K562 (cell line): ENCODE data around the gene DLX2. TPM values are rescaled to one million over a fixed set of nuclear protein-coding genes. Genes with fewer than 3 reads are reported as not detected.
A peak's percentile ranks its signal among the peaks of the same experiment; 100 is the strongest.

Experiments
- ATF7 ChIP-seq: fragments of 450-650 bp; IDR thresholded peaks from 2 replicates; pipeline ENCODE4 v1.7.1; 2014; ENCODE audit warnings: mild to moderate bottlenecking, moderate library complexity
- BDP1 ChIP-seq: IDR thresholded peaks from 3 replicates; pipeline ENCODE4 v1.6.1; 2011; ENCODE audit not compliant: insufficient read length, insufficient read depth
- CBX5 ChIP-seq: IDR thresholded peaks from 2 replicates; pipeline ENCODE4 v1.6.1; 2014; ENCODE audit warnings: low read depth, borderline replicate concordance
- CREB5 ChIP-seq: fragments of 250-450 bp; sonication (Bioruptor Pico); IDR thresholded peaks from 2 replicates; pipeline ENCODE4 v1.5.0; 2020; ENCODE audit warnings: mild to moderate bottlenecking
- FOXJ2 ChIP-seq: fragments of 200-800 bp; sonication (Bioruptor generic); IDR thresholded peaks from 2 replicates; pipeline ENCODE4 v1.6.1; 2016; ENCODE audit warnings: missing genetic modification characterization, missing compliant biosample characterization
- GATA2 ChIP-seq: sonication (generic); formaldehyde crosslinking; IDR thresholded peaks from 2 replicates; pipeline ENCODE4 v1.4.0; 2020; ENCODE audit warnings: mild to moderate bottlenecking, missing genetic modification reagents
- KLF13 ChIP-seq: fragments of 450-650 bp; IDR thresholded peaks from 2 replicates; pipeline ENCODE4 v1.6.1; 2016; ENCODE audit warnings: missing genetic modification characterization, low read depth, mild to moderate bottlenecking, missing compliant biosample characterization, moderate library complexity, borderline replicate concordance
- MCM2 ChIP-seq: fragments of 450-650 bp; IDR thresholded peaks from 2 replicates; pipeline ENCODE4 v1.6.1; 2017; ENCODE audit warnings: low read depth, mild to moderate bottlenecking
- MYC ChIP-seq, 2 experiments: fragments of 250-450 bp in 1 of 2; sonication (Bioruptor Pico) in 1 of 2; IDR thresholded peaks; 2 replicates each; pipeline versions ENCODE4 v1.5.1 to v1.6.1; 2012 to 2021; ENCODE audit warnings: low read depth in 2 of 2, borderline replicate concordance in 1 of 2, improper control_type of control experiment in 1 of 2, low read length in 1 of 2, mild to moderate bottlenecking in 1 of 2, moderate library complexity in 1 of 2
- PHTF2 ChIP-seq: fragments of 250-450 bp; sonication (Bioruptor Pico); IDR thresholded peaks from 2 replicates; pipeline ENCODE4 v1.5.0; 2021; ENCODE audit warnings: mild to moderate bottlenecking
- RFX5 ChIP-seq: IDR thresholded peaks from 2 replicates; pipeline ENCODE4 v1.6.1; 2011; ENCODE audit warnings: low read depth, mild to moderate bottlenecking, improper control_type of control experiment, low read length
- RNF2 ChIP-seq: sonication (generic); IDR thresholded peaks from 2 replicates; pipeline ENCODE4 v1.6.1; 2016
- SAFB ChIP-seq: fragments of 200-400 bp; formaldehyde crosslinking; IDR thresholded peaks from 2 replicates; pipeline ENCODE4 v1.6.1; 2017; ENCODE audit warnings: low read depth, low read length, borderline replicate concordance
- SIN3A ChIP-seq, 2 experiments: fragments of 150-350 bp in 1 of 2; IDR thresholded peaks; 2 replicates each; pipeline ENCODE4 v1.6.1; 2011 to 2016; ENCODE audit warnings: borderline replicate concordance in 2 of 2, low read depth in 2 of 2, low read length in 2 of 2, mild to moderate bottlenecking in 2 of 2, moderate library complexity in 2 of 2; ENCODE audit not compliant: control insufficient read depth in 1 of 2
- TEAD2 ChIP-seq: fragments of 450-650 bp; IDR thresholded peaks from 2 replicates; pipeline ENCODE4 v1.6.1; 2016; ENCODE audit warnings: missing genetic modification characterization, control low read depth, missing compliant biosample characterization
- ZBTB26 ChIP-seq: fragments of 450-650 bp; formaldehyde crosslinking; IDR thresholded peaks from 2 replicates; pipeline ENCODE4 v1.4.0; 2022; ENCODE audit warnings: missing genetic modification characterization
- ZC3H11A ChIP-seq: IDR thresholded peaks from 2 replicates; pipeline ENCODE4 v1.6.1; 2012; ENCODE audit warnings: low read depth, low read length, improper control_type of control experiment
- ZNF449 ChIP-seq: fragments of 250-450 bp; sonication (Bioruptor Pico); IDR thresholded peaks from 2 replicates; pipeline ENCODE4 v1.8.0; 2022; ENCODE audit warnings: moderate library complexity, mild to moderate bottlenecking, inconsistent platforms
- polyA plus RNA-seq, 8 experiments: library from polyadenylated mRNA; depleted of rRNA in 4 of 8; stranded (reverse) in 5 of 8; unstranded in 3 of 8; fragments of >200 nt; fragmentation: Nextera tagmentation in 2 of 8; fragmentation: Illumina TruSeq in 1 of 8; extraction: Ambion mirVana in 2 of 8; extraction: Trizol in 1 of 8; gene quantifications; 2 replicates each; pipeline versions ENCODE4 v1.2.1 to v1.2.3, GENCODE V29; 2011 to 2014; ENCODE audit warnings: inconsistent platforms in 1 of 8, missing spikeins in 1 of 8
- total RNA-seq, 7 experiments: library from RNA; depleted of rRNA in 6 of 7; stranded (reverse); fragments of >200 nt in 6 of 7; fragmentation: Illumina TruSeq in 2 of 7; extraction: Trizol in 2 of 7; gene quantifications; 2 replicates each; pipeline versions ENCODE4 v1.2.1 to v1.2.3, GENCODE V29; 2011 to 2021; ENCODE audit warnings: low replicate concordance in 1 of 7
- TF ChIP-seq, protein P1 (sequence below), 3 experiments: IDR thresholded peaks in 2 of 3; conservative IDR thresholded peaks in 1 of 3; 2 replicates each; pipeline ENCODE4 v1.5.1; 2011 to 2012; ENCODE audit warnings: low read length in 3 of 3, mild to moderate bottlenecking in 3 of 3, control low read depth in 2 of 3, improper control_type of control experiment in 1 of 3, inconsistent platforms in 1 of 3, low read depth in 1 of 3, mixed read lengths in 1 of 3, moderate library complexity in 1 of 3; ENCODE audit not compliant: insufficient read depth in 2 of 3
- TF ChIP-seq, protein P2 (sequence below): sonication (generic); formaldehyde crosslinking; IDR thresholded peaks from 2 replicates; pipeline ENCODE4 v1.8.0; 2023; ENCODE audit warnings: mild to moderate bottlenecking, missing genetic modification reagents

Gene DLX2
- total and polyA plus RNA-seq, 9 of the 15 experiments (the other 6 are each of a cell fraction or from before 2014, with no cell fraction given): 0.14 to 4.3 (median 0.86) TPM

DNA sequence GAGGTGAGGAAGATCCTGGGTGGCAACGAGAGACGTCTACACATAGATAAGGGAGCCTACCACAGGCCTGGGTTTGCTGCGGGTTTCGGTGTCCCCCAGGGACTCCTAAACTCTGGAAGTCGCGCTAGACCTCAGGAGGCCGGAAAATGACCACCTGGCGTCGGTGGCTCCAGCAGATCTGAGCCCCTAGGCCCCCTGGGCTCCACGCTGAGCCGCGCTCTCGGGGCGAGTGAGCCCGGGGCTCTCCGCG is 18.4 kb downstream of the DLX2 start (continued):
- no peak for TF ChIP-seq ZBTB26
- TF ChIP-seq RNF2: no peak
- no peak for TF ChIP-seq ZNF449 (CRISPR knock-in tag)
- no peak for TF ChIP-seq TEAD2 (tag)
- peak; percentile 33 for TF ChIP-seq ATF7
- no peak for TF ChIP-seq MYC (IDR thresholded peaks at IDR 0.05; ENCODE audit: low read depth, low read length)
- TF ChIP-seq MYC (CRISPR knock-in tag; IDR thresholded peaks at IDR 0.05; ENCODE audit: borderline replicate concordance, low read depth): no peak
- TF ChIP-seq MCM2: no peak
- TF ChIP-seq, protein P1, sequence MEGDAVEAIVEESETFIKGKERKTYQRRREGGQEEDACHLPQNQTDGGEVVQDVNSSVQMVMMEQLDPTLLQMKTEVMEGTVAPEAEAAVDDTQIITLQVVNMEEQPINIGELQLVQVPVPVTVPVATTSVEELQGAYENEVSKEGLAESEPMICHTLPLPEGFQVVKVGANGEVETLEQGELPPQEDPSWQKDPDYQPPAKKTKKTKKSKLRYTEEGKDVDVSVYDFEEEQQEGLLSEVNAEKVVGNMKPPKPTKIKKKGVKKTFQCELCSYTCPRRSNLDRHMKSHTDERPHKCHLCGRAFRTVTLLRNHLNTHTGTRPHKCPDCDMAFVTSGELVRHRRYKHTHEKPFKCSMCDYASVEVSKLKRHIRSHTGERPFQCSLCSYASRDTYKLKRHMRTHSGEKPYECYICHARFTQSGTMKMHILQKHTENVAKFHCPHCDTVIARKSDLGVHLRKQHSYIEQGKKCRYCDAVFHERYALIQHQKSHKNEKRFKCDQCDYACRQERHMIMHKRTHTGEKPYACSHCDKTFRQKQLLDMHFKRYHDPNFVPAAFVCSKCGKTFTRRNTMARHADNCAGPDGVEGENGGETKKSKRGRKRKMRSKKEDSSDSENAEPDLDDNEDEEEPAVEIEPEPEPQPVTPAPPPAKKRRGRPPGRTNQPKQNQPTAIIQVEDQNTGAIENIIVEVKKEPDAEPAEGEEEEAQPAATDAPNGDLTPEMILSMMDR (IDR thresholded peaks at IDR 0.05 in 2 of 3, conservative IDR thresholded peaks at IDR 0.05 in 1 of 3; ENCODE audit: insufficient read depth in 2 of 3, low read depth in 1 of 3, low read length in 3 of 3): peak in 1 of 3 experiments; percentile 0; a peak in 1 of 6 replicates
- TF ChIP-seq BDP1: no peak
- TF ChIP-seq SIN3A (IDR thresholded peaks at IDR 0.05; ENCODE audit: borderline replicate concordance in 2 of 2, control insufficient read depth in 1 of 2, low read depth in 2 of 2, low read length in 2 of 2): no peak
- no peak for TF ChIP-seq KLF13
- 0 out of 2 replicates have a peak, but pooled peaks have one; percentile 1 for TF ChIP-seq CBX5
- no peak for TF ChIP-seq PHTF2 (CRISPR knock-in tag)
- TF ChIP-seq, protein P2, sequence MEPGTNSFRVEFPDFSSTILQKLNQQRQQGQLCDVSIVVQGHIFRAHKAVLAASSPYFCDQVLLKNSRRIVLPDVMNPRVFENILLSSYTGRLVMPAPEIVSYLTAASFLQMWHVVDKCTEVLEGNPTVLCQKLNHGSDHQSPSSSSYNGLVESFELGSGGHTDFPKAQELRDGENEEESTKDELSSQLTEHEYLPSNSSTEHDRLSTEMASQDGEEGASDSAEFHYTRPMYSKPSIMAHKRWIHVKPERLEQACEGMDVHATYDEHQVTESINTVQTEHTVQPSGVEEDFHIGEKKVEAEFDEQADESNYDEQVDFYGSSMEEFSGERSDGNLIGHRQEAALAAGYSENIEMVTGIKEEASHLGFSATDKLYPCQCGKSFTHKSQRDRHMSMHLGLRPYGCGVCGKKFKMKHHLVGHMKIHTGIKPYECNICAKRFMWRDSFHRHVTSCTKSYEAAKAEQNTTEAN (CRISPR knock-in tag): no peak
- TF ChIP-seq GATA2 (CRISPR knock-in tag): 0 out of 2 replicates have a peak, but pooled peaks have one; percentile 29
- peak; percentile 90 for TF ChIP-seq RFX5
- TF ChIP-seq SAFB: peak; percentile 23; the same call in 1 of the 2 replicates
- TF ChIP-seq CREB5 (CRISPR knock-in tag): no peak
- no peak for TF ChIP-seq ZC3H11A
- no peak for TF ChIP-seq FOXJ2 (tag)
